ENCODE measurements around the gene FSTL1.

FSTL1 gene

DNA sequence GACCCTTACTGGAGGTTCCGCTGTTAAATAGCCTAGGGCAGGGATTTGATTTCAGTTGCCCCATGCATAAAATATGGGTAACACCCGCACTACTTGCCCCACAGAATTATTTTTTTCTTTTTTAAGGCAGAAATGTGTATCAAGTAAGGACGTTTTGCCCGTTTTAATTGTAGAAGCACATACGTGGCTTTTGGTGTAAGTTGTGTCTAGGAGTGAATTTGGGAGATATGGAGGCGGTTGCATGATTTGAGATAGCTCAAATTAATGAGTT, 101.0 kb downstream of the FSTL1 start:
- no peak for DNase-seq

GRCh38 chr3:120348991-120349854, 101.6 kb downstream of the FSTL1 start, which contains the start of gene LRRC58:
TSS of gene LRRC58 (minus strand) at chr3:120349354. CDS start at chr3:120349243, 111 bp downstream.
- peak; percentile 94 for DNase-seq

- no peak for DNase-seq
Observed at GRCh38 chr3:120348065-120348990, 102.5 kb downstream of the FSTL1 start.

- no peak for DNase-seq
Observed at GRCh38 chr3:120344349-120344748, 106.4 kb downstream of the FSTL1 start.

Data from right hindlimb (tissue), 1 donor.